ENCODE results near the gene KIAA1958. TPM values are rescaled to one million over a fixed set of nuclear protein-coding genes. Genes with fewer than 3 reads are reported as not detected.

KIAA1958 gene
- total RNA-seq, 1 donor from 2014 or later = 2.0 TPM

GRCh38 chr9:112537561-112537960 lies 50.9 kb downstream of the KIAA1958 start:
- Histone ChIP-seq H3K36me3 (no peaks in the 10 kb centered on the region), H3K27me3 (no peaks in the 10 kb centered on the region), H3K27ac (no peak overlapping the region), H3K4me1 (no peaks in the 10 kb centered on the region), H3K9me3 (no peaks in the 10 kb centered on the region), H3K4me3 (no peak overlapping the region)
- DNase-seq (ENCODE audit: low spot score in 2 of 2) = no peak
- intact Hi-C loops (cut with DNase I) = no loop called here
- TF ChIP-seq, protein P1, sequence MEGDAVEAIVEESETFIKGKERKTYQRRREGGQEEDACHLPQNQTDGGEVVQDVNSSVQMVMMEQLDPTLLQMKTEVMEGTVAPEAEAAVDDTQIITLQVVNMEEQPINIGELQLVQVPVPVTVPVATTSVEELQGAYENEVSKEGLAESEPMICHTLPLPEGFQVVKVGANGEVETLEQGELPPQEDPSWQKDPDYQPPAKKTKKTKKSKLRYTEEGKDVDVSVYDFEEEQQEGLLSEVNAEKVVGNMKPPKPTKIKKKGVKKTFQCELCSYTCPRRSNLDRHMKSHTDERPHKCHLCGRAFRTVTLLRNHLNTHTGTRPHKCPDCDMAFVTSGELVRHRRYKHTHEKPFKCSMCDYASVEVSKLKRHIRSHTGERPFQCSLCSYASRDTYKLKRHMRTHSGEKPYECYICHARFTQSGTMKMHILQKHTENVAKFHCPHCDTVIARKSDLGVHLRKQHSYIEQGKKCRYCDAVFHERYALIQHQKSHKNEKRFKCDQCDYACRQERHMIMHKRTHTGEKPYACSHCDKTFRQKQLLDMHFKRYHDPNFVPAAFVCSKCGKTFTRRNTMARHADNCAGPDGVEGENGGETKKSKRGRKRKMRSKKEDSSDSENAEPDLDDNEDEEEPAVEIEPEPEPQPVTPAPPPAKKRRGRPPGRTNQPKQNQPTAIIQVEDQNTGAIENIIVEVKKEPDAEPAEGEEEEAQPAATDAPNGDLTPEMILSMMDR (IDR thresholded peaks at IDR 0.05) = no peak

DNA sequence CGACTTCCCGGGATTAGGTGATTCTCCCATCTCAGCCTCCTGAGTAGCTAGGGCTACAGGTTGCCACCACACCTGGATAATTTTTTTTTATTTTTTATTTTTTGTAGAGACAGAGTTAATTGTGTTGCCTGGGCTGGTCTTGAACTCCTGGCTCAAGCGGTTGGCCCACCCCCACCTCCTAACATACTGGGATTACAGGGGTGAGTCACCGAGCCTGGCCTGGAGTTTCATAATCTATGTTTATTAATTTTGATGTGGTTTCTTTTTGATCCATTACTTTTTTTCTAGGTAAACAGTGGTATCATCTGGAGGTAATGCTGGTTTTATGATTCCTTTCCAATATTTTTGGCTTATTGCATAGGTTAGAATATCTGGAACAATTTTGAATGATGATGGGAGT lies 54.2 kb downstream of the KIAA1958 start:
- intact Hi-C loops (cut with DNase I) = no loop called here

GRCh38 chr9:112541685-112542084 lies 55.1 kb downstream of the KIAA1958 start:
- DNase-seq (ENCODE audit: low spot score in 2 of 2) = no peak
- no peaks in the 10 kb centered on the region for H3K36me3 ChIP-seq
- no peak overlapping the region for H3K27ac ChIP-seq

More for the DNA sequence above, 54.2 kb downstream of the KIAA1958 start:
- no peak overlapping the region for H3K27ac ChIP-seq
- no peaks in the 10 kb centered on the region for H3K36me3 ChIP-seq
- no peak overlapping the region for H3K4me3 ChIP-seq
- H3K4me1 ChIP-seq = no peaks in the 10 kb centered on the region
- H3K9me3 ChIP-seq = no peaks in the 10 kb centered on the region
- no peaks in the 10 kb centered on the region for H3K27me3 ChIP-seq
- TF ChIP-seq, protein P1 (IDR thresholded peaks at IDR 0.05) = no peak
- no peak for DNase-seq (ENCODE audit: low spot score in 2 of 2)

GRCh38 chr9:112542593-112543292 lies 56.1 kb downstream of the KIAA1958 start:
- Histone ChIP-seq H3K27me3 (no peaks in the 10 kb centered on the region), H3K27ac (no peak overlapping the region), H3K36me3 (no peaks in the 10 kb centered on the region), H3K4me3 (no peak overlapping the region), H3K4me1 (no peaks in the 10 kb centered on the region), H3K9me3 (no peaks in the 10 kb centered on the region)
- TF ChIP-seq, protein P1 (IDR thresholded peaks at IDR 0.05) = no peak
- DNase-seq (ENCODE audit: low spot score in 2 of 2) = no peak
- intact Hi-C loops (cut with DNase I) = no loop called here

More at GRCh38 chr9:112541685-112542084, 55.1 kb downstream of the KIAA1958 start:
- intact Hi-C loops (cut with DNase I) = no loop called here
- Histone ChIP-seq H3K4me3 (no peak overlapping the region), H3K27me3 (no peaks in the 10 kb centered on the region), H3K4me1 (no peaks in the 10 kb centered on the region), H3K9me3 (no peaks in the 10 kb centered on the region)
- TF ChIP-seq, protein P1 (IDR thresholded peaks at IDR 0.05) = no peak

DNA sequence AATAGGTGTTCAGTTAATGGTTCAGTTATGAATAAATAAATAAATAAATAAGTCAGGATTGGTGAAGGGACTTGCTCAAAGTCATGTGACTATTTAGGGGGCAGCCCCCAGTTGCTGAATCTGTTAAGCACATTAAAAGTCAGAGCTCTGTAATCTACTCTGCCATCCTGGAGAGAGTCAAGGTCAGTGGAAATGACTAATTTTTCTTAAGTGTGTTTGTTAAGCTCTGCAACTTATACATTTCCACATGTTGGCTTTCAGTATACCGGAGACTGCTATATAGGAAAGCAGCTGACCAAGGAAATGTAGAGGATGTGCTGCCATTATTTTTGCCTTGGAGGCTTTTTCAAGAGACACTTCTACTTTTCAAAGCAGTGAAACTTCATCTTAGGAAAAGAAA lies 57.9 kb downstream of the KIAA1958 start:
- Histone ChIP-seq H3K4me1 (no peaks in the 10 kb centered on the region), H3K27me3 (no peaks in the 10 kb centered on the region), H3K27ac (no peak overlapping the region), H3K4me3 (no peak overlapping the region), H3K36me3 (no peaks in the 10 kb centered on the region), H3K9me3 (no peaks in the 10 kb centered on the region)
- intact Hi-C loops (cut with DNase I) = no loop called here
- TF ChIP-seq, protein P1 (IDR thresholded peaks at IDR 0.05) = no peak
- no peak for DNase-seq (ENCODE audit: low spot score in 2 of 2)

All from ascending aorta (tissue), 2 donors.